C4-2B (cell line): ENCODE measurements around the gene ASAH2.

Source experiments
- H3K27ac ChIP-seq: fragments of 450-650 bp; 2 replicates; pipeline ENCODE4 v1.5.1; 2017
- CTCF ChIP-seq: fragments of 450-650 bp; conservative IDR thresholded peaks from 2 replicates; pipeline ENCODE4 v1.5.1; 2017; ENCODE audit warnings: mild to moderate bottlenecking
- ZFX ChIP-seq: fragments of 450-650 bp; IDR thresholded peaks from 2 replicates; pipeline ENCODE4 v1.6.1; 2017

Gene ASAH2

GRCh38 chr10:50251394-50251793, at the start of gene ASAH2:
Gene ASAH2 (minus strand): TSS chr10:50251516. CDS start chr10:50248610, 2,906 bp downstream.
- TF ChIP-seq CTCF (no peak), ZFX (no peak)
- H3K27ac ChIP-seq = no peak within 1 kb of the TSS

GRCh38 chr10:50299948-50300669, 48.8 kb upstream of the ASAH2 start:
- H3K27ac ChIP-seq = no peak overlapping the region
- TF ChIP-seq ZFX (no peak), CTCF (no peak)

GRCh38 chr10:50295367-50295766, 44.1 kb upstream of the ASAH2 start:
- no peak for TF ChIP-seq CTCF
- TF ChIP-seq ZFX = no peak
- no peak overlapping the region for H3K27ac ChIP-seq

GRCh38 chr10:50294582-50294981, 43.3 kb upstream of the ASAH2 start:
- TF ChIP-seq CTCF (no peak), ZFX (no peak)
- no peak overlapping the region for H3K27ac ChIP-seq

GRCh38 chr10:50293513-50294313, 42.4 kb upstream of the ASAH2 start:
- TF ChIP-seq CTCF (no peak), ZFX (no peak)
- H3K27ac ChIP-seq = no peak overlapping the region

GRCh38 chr10:50291261-50291850, 40.0 kb upstream of the ASAH2 start:
- TF ChIP-seq CTCF = peak; percentile 36
- TF ChIP-seq ZFX = no peak

GRCh38 chr10:50289196-50289595, 37.9 kb upstream of the ASAH2 start:
- TF ChIP-seq CTCF = no peak
- no peak for TF ChIP-seq ZFX
- no peak overlapping the region for H3K27ac ChIP-seq

More at GRCh38 chr10:50291261-50291850, 40.0 kb upstream of the ASAH2 start:
- H3K27ac ChIP-seq = no peak overlapping the region
